DND-41 (cell line): ENCODE data around the gene MCC.
A peak's percentile ranks its signal among the peaks of the same experiment; 100 is the strongest.

Source experiments
- ATAC-seq: fragments of 200-7000 bp; cut with Tn5 transposase; 3 replicates; pipeline ENCODE4 v1.9.1; 2021; ENCODE audit warnings: low read depth; ENCODE audit not compliant: insufficient read depth
- DNase-seq: peaks from one replicate; pipeline ENCODE4 v3.0.0-alpha.2; 2020
- H2AFZ ChIP-seq: 2 replicates; pipeline ENCODE4 v1.6.0; 2012; ENCODE audit warnings: low read depth, low read length
- H3K27ac ChIP-seq: 2 replicates; pipeline ENCODE4 v1.5.1; 2012; ENCODE audit warnings: low read length, inconsistent platforms
- H3K27me3 ChIP-seq: fragments of 200-600 bp; sonication (generic); 2 replicates; pipeline ENCODE4 v1.6.0; 2012; ENCODE audit warnings: low read length, mild to moderate bottlenecking, inconsistent platforms; ENCODE audit not compliant: insufficient read depth, poor library complexity
- H3K36me3 ChIP-seq: 2 replicates; pipeline ENCODE4 v1.5.1; 2012; ENCODE audit warnings: low read length, inconsistent platforms; ENCODE audit not compliant: insufficient read depth
- H3K4me1 ChIP-seq: 2 replicates; pipeline ENCODE4 v1.5.1; 2012; ENCODE audit warnings: mild to moderate bottlenecking, low read length; ENCODE audit not compliant: insufficient read depth
- H3K4me2 ChIP-seq: 2 replicates; pipeline ENCODE4 v1.6.0; 2012; ENCODE audit warnings: mild to moderate bottlenecking, moderate library complexity, low read length, inconsistent platforms; ENCODE audit not compliant: insufficient read depth
- H3K4me3 ChIP-seq, 2 experiments: fragments of 200-600 bp in 1 of 2; shearing (Covaris generic) in 1 of 2; 2 replicates each; pipeline ENCODE4 v1.5.1; 2012 to 2016; ENCODE audit warnings: inconsistent platforms in 2 of 2, low read length in 2 of 2, mild to moderate bottlenecking in 2 of 2, low read depth in 1 of 2, moderate library complexity in 1 of 2
- H3K79me2 ChIP-seq: 2 replicates; pipeline ENCODE4 v1.6.0; 2012; ENCODE audit warnings: low read length, inconsistent platforms; ENCODE audit not compliant: insufficient read depth
- H3K9ac ChIP-seq: 2 replicates; pipeline ENCODE4 v1.6.0; 2012; ENCODE audit warnings: low read depth, mild to moderate bottlenecking, inconsistent platforms, low read length, moderate library complexity
- H3K9me3 ChIP-seq: 2 replicates; pipeline ENCODE4 v1.5.1; 2012; ENCODE audit warnings: low read length, moderate library complexity, mild to moderate bottlenecking, inconsistent platforms; ENCODE audit not compliant: insufficient read depth, severe bottlenecking
- H4K20me1 ChIP-seq: 2 replicates; pipeline ENCODE4 v1.6.0; 2012; ENCODE audit warnings: low read length; ENCODE audit not compliant: insufficient read depth
- CTCF ChIP-seq: IDR thresholded peaks from 2 replicates; pipeline ENCODE4 v1.5.1; 2012; ENCODE audit warnings: borderline replicate concordance, low read length, moderate library complexity, mild to moderate bottlenecking; ENCODE audit not compliant: poor library complexity, severe bottlenecking; ENCODE audit errors: extremely low read depth
- EZH2 ChIP-seq: IDR thresholded peaks from 3 replicates; pipeline ENCODE4 v1.6.1; 2012; ENCODE audit warnings: borderline replicate concordance, low read depth, mild to moderate bottlenecking, moderate library complexity, low read length, inconsistent platforms; ENCODE audit not compliant: severe bottlenecking

MCC gene

GRCh38 chr5:113183694-113184093 is 304.6 kb downstream of the MCC start:
- Histone ChIP-seq H4K20me1 (no peaks in the 10 kb centered on the region), H2AFZ (no peak overlapping the region), H3K4me2 (no peak overlapping the region), H3K27me3 (no peaks in the 10 kb centered on the region), H3K27ac (no peak overlapping the region), H3K9me3 (no peaks in the 10 kb centered on the region), H3K79me2 (no peaks in the 10 kb centered on the region), H3K9ac (no peak overlapping the region), H3K36me3 (no peaks in the 10 kb centered on the region), H3K4me3 (no peak overlapping the region), H3K4me1 (peaks cover 16% of the 10 kb centered on the region)
- ATAC-seq (no peak), DNase-seq (no peak)
- no peak for TF ChIP-seq CTCF

GRCh38 chr5:113182658-113183344 is 305.5 kb downstream of the MCC start:
- Histone ChIP-seq H4K20me1 (no peaks in the 10 kb centered on the region), H3K27ac (no peak overlapping the region), H3K9ac (no peak overlapping the region), H3K4me2 (no peak overlapping the region), H3K36me3 (no peaks in the 10 kb centered on the region), H3K9me3 (no peaks in the 10 kb centered on the region), H2AFZ (no peak overlapping the region), H3K4me1 (peaks cover 16% of the 10 kb centered on the region), H3K79me2 (no peaks in the 10 kb centered on the region), H3K4me3 (no peak overlapping the region), H3K27me3 (no peaks in the 10 kb centered on the region)
- TF ChIP-seq CTCF = no peak
- no peak for TF ChIP-seq EZH2
- no peak for ATAC-seq
- DNase-seq = no peak

GRCh38 chr5:113181853-113182490 is 306.3 kb downstream of the MCC start:
- Histone ChIP-seq H3K9me3 (no peaks in the 10 kb centered on the region), H3K36me3 (no peaks in the 10 kb centered on the region), H3K27me3 (no peaks in the 10 kb centered on the region), H3K4me1 (peaks cover 16% of the 10 kb centered on the region), H3K4me2 (no peak overlapping the region), H4K20me1 (no peaks in the 10 kb centered on the region), H3K4me3 (no peak overlapping the region), H3K27ac (no peak overlapping the region), H2AFZ (no peak overlapping the region), H3K9ac (no peak overlapping the region), H3K79me2 (no peaks in the 10 kb centered on the region)
- DNase-seq (no peak), ATAC-seq (peak; percentile 62)
- TF ChIP-seq CTCF = no peak
- TF ChIP-seq EZH2 = no peak
